Right kidney (tissue), 9 donors: ENCODE measurements around the gene NR2C1.
"Not testable (repeated sequence)": the region's sequence is repeated elsewhere in the genome, so short reads cannot be mapped to it uniquely, and the experiment has no call there.

Source experiments
- DNase-seq: peaks from one replicate; pipeline ENCODE4 v3.0.0-alpha.2; 2016
- long read RNA-seq, 8 donors: transcript quantifications; one replicate each; lab custom pipeline, GENCODE V29; 2026

The NR2C1 gene
- long read RNA-seq, donor 1, full-length matches to known transcripts, result 8 of 8 reads
- long read RNA-seq, donor 1, partial matches to known transcripts, result 0 of 8 reads
- long read RNA-seq, donor 1, other reads (novel, unspliced or antisense), result 0 of 8 reads
- long read RNA-seq, donor 2, full-length matches to known transcripts, result 3 of 3 reads
- long read RNA-seq, donor 2, partial matches to known transcripts, result 0 of 3 reads
- long read RNA-seq, donor 2, other reads (novel, unspliced or antisense), result 0 of 3 reads
- long read RNA-seq, donor 3, partial matches to known transcripts, result 0 of 3 reads
- long read RNA-seq, donor 3, other reads (novel, unspliced or antisense), result 0 of 3 reads
- long read RNA-seq, donor 4, transcript NR2C1-212 (2 exons, 683 nt), result major isoform, 7 of 14 reads
- long read RNA-seq, donor 4, partial matches to known transcripts, result 7 of 14 reads
- long read RNA-seq, donor 4, other reads (novel, unspliced or antisense), result 0 of 14 reads
- long read RNA-seq, donor 5, full-length matches to known transcripts, result 5 of 5 reads
- long read RNA-seq, donor 5, partial matches to known transcripts, result 0 of 5 reads
- long read RNA-seq, donor 5, other reads (novel, unspliced or antisense), result 0 of 5 reads
- long read RNA-seq, donor 6, full-length matches to known transcripts, result 5 of 5 reads
- long read RNA-seq, donor 6, partial matches to known transcripts, result 0 of 5 reads
- long read RNA-seq, donor 6, other reads (novel, unspliced or antisense), result 0 of 5 reads
- long read RNA-seq, donor 7, full-length matches to known transcripts, result 4 of 4 reads
- long read RNA-seq, donor 7, partial matches to known transcripts, result 0 of 4 reads
- long read RNA-seq, donor 7, other reads (novel, unspliced or antisense), result 0 of 4 reads
- long read RNA-seq, donor 8, full-length matches to known transcripts, result 2 of 2 reads
- long read RNA-seq, donor 8, partial matches to known transcripts, result 0 of 2 reads
- long read RNA-seq, donor 8, other reads (novel, unspliced or antisense), result 0 of 2 reads

DNA sequence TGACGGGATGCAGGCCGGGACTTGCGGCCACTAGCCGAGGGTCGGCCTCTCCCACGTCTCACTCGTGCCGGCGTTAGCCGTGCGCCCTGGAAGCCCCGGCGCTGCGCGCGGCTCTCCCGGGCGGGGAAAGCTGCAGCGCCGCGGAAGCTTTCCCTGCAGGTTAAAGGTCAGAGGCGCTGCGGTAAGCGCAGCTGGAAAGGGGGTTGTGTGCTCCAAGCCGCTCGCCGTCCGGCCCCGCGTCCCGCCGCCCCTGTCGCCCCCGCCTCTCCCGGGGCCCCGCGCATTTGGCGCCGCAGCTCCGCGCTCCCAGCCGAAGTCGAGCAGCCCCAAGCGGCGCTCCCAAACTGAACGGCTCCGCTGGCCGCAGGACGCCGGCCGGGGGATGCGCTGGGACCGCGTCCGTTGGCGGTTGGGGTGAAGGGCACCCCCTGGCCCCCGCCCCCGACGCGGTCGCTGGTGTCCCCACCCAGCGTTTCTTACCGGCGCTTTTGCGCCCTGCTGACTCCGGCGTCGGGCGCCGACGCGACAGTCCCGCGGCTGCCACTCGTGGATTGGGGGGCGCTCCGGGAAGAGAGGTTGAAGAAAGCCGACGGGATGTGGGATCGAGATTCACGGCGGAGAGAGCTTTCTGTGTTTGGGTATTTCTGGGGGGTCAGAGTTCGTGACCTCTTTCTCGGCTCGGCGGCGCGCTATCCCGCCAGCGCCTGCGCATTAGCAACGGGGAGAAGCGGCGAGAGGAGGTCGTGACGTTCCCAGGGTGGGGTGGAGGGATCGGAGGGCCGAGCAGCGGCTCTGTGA lies at the start of gene NR2C1:
NR2C1 (minus strand) TSS at position 719 of the 798 bp plus-strand sequence. CDS start 6,234 bp downstream, outside the sequence.
- peak; percentile 95 for DNase-seq

DNA sequence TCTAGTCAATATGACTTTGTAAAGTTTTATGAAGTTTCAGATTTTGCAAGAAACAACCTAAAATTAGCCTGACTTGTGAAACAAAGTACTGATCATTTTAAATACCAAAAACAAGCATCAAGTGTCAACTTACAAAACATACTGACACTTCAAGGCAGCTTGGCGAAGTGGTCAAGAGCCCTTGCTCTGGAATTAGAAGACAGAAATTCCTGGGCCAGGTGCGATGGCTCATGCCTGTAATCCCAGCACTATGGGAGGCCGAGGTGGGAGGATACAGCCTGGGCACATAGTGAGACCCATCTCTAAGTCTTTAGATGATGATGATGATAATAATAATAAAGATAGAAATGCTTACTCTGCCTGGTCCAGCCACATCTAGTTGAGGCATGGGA lies 45.4 kb upstream of the NR2C1 start:
- no peak for DNase-seq

DNA sequence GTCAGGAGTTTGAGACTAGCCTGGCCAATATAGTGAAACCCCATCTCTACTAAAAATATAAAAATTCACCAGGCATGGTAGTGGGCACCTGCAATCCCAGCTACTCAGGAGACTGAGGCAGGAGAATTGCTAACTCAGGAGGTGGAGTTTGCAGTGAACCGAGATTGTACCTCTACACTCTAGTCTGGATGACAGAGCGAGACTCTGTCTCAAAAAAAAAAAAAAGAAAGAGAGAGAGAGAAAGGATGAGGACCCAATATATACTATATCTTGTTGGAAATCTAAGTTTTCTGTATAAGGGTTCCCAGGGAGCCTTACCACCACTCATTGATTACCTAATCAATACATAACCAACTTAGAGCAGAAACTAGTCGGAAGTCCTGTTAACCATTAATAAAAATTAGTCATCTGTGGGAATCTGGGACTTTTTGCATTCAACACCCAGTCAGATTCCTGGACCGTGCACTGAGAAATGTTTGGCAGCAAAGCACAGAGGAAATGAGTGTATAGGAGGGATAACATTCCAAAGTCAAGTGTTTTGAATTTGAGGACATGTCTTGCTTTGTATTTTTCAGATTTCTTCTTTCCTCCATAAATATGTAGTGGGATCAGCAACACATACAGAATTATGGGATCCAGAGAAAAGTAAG lies 44.8 kb upstream of the NR2C1 start:
- DNase-seq, result no peak

DNA sequence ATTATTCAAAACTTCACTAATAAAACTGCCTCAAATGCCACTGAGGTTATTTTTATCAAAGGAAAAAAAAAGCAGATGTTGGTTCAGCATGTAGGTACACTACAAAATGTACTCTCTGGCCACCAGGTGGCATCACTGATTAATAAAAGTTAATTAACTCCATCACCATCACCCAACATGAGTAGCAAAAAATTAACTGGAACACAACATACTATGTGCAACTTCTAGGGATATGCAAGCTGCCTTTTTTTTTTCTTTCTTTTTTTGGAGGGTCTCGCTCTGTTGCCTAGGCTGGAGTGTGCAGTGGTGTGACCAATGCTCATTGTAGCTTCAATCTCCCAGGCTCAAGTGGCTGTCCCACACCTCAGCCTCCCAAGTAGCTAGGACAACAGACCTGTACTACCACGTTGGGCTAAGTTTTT lies 43.8 kb upstream of the NR2C1 start:
- DNase-seq, result peak; percentile 51

DNA sequence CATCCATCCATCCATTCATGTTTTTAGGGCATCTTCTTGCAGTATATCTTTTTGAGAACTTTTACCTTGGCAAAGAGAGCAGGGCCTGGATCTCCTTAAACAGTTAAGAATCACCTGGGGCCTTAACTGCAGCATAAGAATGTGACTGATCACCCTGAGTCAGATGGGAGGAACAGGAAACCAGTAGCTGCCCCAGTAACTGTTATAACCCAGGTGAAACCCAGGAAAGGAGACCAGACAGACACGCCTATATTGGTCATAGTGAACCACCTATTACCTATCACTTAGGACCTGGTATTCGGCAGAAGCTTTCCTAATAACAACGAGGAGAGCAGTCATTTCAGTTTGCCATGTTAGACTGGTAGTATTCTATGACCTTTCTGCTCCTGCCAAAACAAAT lies 43.4 kb upstream of the NR2C1 start:
- no peak for DNase-seq

DNA sequence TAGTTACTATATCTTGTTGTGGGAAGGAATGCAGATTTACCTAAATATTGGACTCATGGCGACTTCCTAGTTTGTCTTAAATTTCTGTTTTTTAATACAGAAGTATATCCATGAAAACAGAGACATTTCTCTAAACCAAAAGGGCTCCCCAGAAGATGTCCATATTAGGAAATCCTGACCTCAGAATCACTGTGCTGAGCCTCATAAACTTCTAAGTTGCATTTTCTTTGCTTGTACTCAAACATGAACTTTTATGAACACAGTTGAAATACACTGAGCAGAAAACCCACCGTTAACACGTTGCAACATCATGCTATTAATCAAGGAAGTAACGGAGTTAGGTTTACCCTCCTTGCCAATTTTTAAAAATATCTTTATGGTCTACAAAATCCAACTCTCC lies 42.9 kb upstream of the NR2C1 start:
- DNase-seq, result no peak

DNA sequence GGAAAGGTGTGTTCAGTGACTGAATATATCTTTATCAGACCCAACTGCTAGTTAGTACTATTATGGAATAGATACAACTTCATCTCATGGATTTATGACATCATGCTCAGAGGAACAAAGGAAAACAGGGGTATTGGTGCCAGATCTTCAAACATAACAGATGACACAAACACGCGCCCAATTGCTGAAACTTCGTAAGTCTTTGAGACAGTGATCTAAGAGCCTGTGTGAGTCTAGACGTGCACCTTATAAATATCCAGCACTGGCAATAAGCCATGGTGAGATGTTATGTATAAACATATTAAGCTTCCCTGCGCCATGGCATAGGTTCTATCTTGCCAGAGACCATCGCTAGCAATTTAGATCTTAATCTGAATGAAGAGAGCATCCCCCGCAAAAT lies 42.2 kb upstream of the NR2C1 start:
- no peak for DNase-seq

DNA sequence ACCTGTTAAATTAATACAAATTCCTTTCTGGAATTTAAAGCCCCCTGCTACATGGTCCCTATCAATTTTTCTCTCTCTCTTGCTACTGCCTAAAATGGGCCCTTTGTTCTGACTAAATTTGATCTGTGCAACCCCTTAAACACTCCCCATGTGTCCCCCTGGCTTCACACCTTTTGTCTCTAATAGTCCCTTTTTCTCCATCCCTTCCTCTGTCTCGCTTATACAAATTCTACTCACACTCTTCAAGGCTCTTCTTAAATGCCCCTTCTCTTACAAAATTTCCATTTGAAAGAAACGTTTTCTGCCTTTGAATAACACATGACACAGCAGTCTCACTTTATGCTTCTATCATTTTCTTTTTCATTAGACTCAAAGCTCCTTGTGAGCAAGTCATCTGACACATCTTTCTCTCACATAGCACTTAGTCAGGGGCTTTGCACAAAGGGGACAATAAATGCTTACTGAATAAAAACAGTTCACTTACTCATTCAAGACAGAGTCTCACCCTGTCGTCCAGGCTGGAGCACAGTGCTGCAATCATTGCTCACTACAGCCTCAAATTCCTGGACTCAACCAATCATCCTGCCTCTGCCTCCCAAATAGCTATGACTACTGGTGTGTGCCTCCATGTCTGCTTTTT lies 41.5 kb upstream of the NR2C1 start:
- DNase-seq, result no peak

GRCh38 chr12:95107362-95107761 lies 33.9 kb upstream of the NR2C1 start:
- DNase-seq, result no peak

GRCh38 chr12:95105540-95105939 lies 32.1 kb upstream of the NR2C1 start:
- no peak for DNase-seq

DNA sequence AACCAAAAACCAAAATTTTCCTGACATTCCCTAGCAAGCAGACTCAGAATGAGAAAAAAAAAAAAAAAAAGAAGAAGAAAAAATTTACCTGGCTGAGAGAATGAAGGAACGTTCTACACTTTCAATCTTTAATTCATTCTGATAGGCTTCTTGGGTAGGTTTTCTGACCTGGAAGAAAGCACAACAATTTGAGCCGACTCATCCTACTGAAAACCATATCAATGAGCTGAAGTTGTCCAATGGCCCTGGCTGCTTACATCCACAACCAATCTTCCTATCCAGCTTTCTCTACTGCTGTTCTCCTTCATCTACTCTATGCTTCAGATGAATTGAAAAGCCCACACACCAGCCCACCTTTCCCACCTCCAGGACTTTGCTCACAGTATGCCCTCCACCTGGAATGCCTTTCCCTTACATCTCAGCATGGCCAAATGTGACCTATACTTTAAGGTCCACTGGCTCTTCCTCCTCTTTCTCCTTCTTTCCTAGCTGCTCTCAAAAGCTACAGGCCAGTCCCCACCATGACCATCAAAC lies 31.6 kb upstream of the NR2C1 start:
- DNase-seq, result no peak

DNA sequence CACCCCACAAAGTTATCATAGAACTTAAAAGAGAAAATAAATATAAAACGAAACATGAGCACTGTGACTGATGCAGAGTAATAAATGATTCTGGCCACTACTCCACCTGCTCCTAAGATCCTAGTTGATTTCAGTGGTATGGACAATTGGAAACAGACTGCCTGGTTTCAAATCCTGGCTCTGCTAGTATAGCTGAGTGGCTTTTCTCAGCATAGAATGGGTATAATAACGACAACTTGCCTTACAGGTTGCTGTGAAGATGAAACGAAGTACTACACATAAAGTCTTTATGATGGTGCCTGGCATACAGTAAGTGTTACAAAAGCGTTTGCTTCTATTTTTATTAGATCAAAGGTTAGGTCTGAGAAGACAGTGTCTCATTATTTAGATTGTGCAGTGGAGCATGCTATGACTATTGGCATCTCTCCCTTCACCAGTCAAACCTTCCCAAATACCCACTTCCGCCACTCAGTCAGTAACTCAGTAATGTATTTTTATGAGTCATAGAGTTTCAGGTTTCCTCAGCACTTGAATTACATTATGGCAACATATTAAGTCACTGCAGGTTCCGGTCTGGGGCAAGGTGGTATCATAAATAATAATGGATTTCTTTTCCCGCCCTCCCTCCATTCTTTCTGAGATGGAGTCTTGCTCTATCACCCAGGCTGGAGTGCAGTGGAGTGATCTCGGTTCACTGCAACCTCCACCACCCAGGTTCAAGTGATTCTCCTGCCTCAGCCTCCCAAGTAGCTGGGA lies 29.7 kb upstream of the NR2C1 start:
- DNase-seq, result no peak

- DNase-seq, result not testable (repeated sequence)
These were observed 28.5 kb upstream of the NR2C1 start for GRCh38 chr12:95101957-95102356.

GRCh38 chr12:95100264-95101190 lies 27.1 kb upstream of the NR2C1 start:
- no peak for DNase-seq

DNA sequence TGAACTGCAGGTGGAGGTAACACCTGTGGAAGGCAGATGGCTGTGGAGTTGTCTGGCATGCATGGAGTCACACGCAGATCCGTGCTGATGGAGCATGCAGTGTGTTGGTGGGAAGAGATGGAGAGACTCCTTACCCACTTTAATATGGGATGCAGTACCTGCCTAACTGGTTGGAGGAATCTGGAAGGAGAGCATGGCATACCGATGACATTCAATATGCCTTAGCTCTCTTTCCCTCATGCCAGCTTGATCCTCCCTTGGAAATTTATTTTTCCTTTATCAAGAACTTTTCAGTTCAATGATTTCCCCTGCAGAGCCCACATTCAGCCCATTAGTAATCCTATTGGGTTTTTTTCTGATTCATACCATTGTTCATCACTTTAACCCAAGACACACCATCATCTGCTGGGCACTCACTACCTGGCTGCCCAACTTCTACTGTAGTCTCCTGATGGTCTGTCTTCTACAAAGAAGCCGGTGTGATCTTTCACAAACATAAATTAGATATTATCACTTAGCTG lies 25.9 kb upstream of the NR2C1 start:
- DNase-seq, result no peak

DNA sequence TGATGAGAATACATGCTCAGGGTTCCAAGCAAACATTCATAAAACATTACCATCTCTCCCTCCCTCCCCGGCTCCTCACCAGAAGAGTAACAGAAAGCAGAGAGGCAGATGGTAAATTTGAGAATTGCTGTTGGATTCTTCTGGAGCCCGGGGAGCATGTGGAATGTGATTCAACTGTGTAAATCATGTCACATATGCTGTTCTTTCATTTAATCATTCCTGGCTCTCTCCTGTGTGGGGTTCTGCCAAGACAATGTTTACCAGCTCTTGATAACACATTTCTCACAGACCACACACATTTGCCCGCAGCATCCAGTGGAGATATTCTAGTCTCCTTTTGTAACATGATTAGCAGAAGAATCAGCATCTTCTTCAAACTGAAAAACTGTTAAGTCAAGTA lies 23.4 kb upstream of the NR2C1 start:
- peak; percentile 18 for DNase-seq

DNA sequence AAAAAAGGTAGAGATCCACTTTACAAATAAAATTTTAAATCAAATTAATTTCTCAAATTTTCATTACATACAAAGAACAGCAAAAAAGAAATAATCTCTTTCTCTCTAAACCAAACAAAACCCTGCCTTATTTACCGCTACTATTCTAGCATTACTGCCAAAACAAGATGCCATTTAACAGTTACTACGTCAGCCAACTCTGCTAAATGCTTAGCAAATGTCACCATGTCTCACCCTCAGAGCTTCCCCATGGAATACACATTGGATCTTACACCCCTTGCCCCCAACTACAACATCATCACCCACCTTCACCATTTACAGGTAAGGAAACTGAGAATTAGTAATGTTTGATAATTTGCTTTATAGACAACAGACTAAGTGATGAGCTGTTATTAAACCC lies 23.0 kb upstream of the NR2C1 start:
- no peak for DNase-seq

DNA sequence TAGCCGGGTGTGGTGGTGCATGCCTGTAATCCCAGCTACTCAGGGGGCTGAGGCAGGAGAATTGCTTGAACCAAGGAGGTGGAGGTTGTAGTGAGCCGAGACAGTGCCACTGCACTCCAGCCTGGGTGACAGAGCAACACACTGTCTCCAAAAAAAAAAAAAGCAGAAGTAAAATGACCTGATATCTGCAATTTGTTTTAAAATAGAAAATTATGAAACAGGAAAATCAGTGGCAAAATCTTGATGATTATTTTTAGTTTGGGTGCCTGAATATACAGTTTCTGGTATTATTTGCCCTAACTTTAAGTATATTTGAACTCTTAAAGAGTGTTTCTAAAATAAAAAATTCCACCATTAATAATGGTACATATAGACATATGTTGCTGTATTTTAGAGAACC lies 22.4 kb upstream of the NR2C1 start:
- DNase-seq, result not testable (repeated sequence)

GRCh38 chr12:95089462-95089861 lies 16.0 kb upstream of the NR2C1 start:
- no peak for DNase-seq
